SHP77 treated with DMSO at 0.1 percent for 48 hours (cell line): ENCODE data around the gene HDAC4.
"Not testable (repeated sequence)": the region's sequence is repeated elsewhere in the genome, so short reads cannot be mapped to it uniquely, and the experiment has no call there.

Experiments
- DNase-seq: peaks from one replicate; lab custom pipeline; 2025; lab: John Stamatoyannopoulos, UW

The HDAC4 gene

GRCh38 chr2:239186516-239187357 lies 214.1 kb downstream of the HDAC4 start:
- DNase-seq, result no peak

GRCh38 chr2:239184968-239185903 lies 215.6 kb downstream of the HDAC4 start:
- no peak for DNase-seq

- DNase-seq, result no peak
Observed at GRCh38 chr2:239184179-239184578, 216.6 kb downstream of the HDAC4 start.

- DNase-seq, result no peak
Observed at GRCh38 chr2:239182981-239183791, 217.6 kb downstream of the HDAC4 start.

- DNase-seq, result no peak
Observed at GRCh38 chr2:239181903-239182581, 218.8 kb downstream of the HDAC4 start.

- no peak for DNase-seq
Observed at GRCh38 chr2:239181074-239181902, 219.5 kb downstream of the HDAC4 start.

GRCh38 chr2:239180526-239181073 lies 220.2 kb downstream of the HDAC4 start:
- no peak for DNase-seq

DNA sequence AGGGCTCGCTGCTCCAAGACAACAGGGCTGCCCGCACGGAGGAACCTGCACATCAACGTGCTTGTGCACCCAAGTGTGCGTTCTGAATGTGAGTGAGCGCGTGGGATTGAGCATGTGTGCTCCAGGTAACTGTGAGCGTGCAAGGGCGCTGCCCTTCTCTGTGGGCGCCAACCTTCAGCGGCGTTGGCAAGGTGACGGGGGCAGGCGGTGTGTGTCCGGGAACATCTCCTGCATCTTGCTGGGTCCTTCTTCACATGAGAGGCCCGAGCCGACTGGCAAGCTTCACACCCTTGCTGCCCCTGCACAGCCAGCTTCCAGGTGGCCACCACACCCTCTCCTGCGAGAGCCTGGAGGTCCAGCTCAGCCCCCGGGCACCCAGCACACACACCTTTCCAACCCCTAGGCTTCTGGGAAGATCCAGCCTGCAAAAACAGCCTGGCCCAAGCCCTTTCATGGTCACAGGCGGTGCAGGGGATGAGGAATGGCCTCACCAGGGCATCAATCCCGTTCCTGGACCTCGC lies 220.9 kb downstream of the HDAC4 start:
- no peak for DNase-seq

DNA sequence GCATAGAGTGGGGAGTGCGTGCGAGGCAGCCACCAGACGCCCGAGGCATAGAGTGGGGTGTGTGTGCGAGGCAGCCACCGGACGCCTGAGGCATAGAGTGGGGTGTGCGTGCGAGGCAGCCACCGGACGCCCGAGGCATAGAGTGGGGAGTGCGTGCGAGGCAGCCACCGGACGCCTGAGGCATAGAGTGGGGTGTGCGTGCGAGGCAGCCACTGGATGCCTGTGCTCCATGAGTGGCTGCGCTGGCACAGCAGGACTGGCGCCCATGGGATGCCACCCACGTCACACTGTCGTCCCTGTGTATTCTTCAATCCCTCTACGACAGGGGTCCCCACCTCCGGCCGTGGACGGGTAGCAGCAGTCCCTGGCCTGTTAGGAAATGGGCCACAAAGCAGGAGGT lies 221.9 kb downstream of the HDAC4 start:
- no peak for DNase-seq

DNA sequence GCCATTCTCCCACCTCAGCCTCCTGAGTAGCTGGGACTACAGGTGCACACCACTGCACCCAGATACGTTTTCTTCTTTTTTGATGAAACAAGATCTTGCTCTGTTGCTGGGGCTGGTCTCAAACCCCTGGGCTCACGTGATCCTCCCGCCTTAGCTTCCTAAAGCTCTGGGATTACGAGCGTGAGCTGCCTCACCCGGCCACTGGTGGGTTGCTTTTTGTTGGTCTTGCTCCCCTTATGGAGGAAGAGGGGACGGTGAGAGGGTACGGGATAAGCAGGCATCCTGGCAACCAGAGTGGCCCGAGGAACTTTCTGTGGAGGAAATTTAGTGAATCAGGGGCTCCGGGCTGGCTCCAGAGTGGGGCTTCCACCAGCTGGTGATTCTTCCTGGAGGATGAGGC lies 222.3 kb downstream of the HDAC4 start:
- DNase-seq, result no peak

DNA sequence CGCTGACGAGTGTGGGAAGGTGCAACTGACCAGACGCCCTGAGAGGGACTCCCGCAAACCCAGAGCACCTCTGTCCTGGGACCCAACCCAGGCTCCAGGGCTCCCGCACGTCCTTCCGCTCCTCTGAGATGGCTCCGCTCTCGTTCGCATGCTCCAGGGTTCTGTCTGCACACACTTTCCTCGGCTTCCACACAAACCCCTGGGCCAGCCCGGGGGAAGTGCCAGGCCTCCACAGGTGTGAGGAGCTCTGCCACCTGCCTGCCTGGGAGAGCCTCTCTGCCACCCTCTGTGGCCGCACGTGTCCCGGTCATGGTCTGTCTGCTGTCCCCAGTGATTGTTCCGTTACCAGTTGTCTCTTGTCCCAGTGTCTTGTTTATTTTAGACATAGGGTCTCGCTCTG lies 222.9 kb downstream of the HDAC4 start:
- no peak for DNase-seq

GRCh38 chr2:239177325-239177724 lies 223.5 kb downstream of the HDAC4 start:
- DNase-seq, result no peak

DNA sequence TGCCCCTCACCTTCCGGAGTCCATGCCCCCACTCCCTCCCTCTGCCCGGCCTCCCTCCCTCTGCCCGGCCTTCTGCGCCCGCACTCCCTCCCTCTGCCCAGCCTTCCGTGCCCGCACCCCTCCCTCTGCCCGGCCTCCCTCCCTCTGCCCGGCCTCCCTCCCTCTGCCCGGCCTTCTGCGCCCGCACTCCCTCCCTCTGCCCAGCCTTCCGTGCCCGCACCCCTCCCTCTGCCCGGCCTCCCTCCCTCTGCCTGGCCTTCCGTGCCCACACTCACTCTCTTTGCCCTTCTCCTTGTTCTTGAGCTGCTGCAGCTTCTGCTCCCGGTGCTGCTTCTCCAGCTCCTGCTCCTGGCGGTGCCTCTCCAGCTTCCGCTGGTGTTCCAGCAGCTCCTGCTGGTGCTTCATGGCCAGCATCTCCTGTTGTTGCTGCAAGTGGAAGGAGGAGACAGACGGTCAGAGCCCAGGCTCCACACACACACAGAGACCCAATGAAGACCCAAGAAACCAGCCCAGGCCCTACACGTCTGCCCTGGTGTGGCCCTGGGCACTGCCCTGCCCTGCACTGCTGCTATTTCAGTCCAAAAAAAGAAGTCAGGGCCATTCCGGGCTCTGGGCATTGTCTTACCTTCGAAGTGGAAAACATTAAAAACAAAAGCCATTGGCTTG lies 224.5 kb downstream of the HDAC4 start:
- not testable (repeated sequence) for DNase-seq

- no peak for DNase-seq
Observed at GRCh38 chr2:239175181-239175580, 225.6 kb downstream of the HDAC4 start.

DNA sequence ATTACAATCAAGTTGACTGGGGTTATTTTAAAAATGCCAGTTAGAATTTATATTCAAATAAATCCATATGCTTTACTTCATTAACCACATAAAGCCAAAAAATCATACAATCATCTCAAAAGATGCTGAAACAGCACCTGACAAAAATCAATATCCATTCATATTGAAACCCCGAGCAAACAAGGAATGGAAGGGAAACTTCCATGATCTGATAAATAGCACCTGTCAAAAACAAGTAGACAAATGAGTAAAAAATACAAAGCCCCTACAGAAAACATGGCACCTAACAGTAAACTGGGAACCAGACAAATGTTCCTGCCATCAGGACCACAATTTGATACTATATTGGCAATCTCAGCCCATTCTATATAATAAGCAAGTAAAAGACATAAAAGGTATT lies 227.5 kb downstream of the HDAC4 start:
- no peak for DNase-seq

GRCh38 chr2:239171643-239172042 lies 229.2 kb downstream of the HDAC4 start:
- DNase-seq, result no peak

DNA sequence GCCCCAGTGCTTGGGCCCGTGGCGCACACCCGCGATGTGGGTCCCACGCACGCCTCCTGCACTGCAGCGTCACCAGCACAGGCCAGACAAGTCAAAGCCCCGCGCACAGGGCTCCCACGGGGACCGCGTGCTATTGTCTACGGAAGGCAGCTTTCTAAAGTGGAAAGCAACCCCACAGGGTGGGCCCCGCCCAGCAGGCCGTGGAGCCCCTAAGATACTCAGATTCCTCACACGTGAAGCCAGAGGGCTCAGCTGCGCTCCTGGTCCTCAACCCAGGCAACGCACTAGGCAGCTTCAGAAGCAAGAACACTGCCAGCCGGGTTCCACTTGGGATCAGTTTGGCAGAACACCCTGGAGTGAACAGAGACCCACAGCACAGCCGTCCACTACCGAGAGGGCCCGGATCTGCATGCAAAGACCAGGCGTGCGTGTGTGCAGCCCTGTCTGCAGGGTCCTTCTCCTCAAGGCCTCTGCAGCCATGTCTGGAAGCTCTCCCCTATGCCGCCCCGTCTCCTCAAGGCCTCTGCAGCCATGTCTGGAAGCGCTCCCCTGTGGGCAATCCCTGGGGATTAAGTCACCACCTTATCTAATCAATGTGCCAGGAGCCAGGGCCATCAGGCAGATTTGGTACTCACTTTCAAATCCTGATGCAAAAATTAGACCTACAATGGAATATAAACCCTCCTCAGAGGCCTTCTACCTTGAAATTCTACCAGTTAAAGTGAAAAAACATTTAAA lies 231.3 kb downstream of the HDAC4 start:
- no peak for DNase-seq

GRCh38 chr2:239168575-239168974 lies 232.2 kb downstream of the HDAC4 start:
- no peak for DNase-seq
